Ureter (tissue), 1 donor: Measurements from ENCODE around the gene OPN1LW. TPM values are rescaled to one million over a fixed set of nuclear protein-coding genes. Genes with fewer than 3 reads are reported as not detected.

Experiments used
- total RNA-seq: library from RNA; stranded (reverse); gene quantifications from one replicate; pipeline ENCODE4 v1.2.4, GENCODE V29; 2023
- donor health status: DM: yes; HTN: yes; CAD: no.

The OPN1LW gene
- total RNA-seq, 1 donor from 2014 or later, result not detected

Other genes with a start within 250 kb of the OPN1LW start
- gene AVPR2, start 239.6 kb upstream of the OPN1LW start, total RNA-seq, result 2.3 TPM
- 43.7 TPM for gene ARHGAP4, start 218.0 kb upstream of the OPN1LW start, total RNA-seq
- 83.7 TPM for gene NAA10, start 209.2 kb upstream of the OPN1LW start, total RNA-seq
- 7.4 TPM for gene RENBP, start 199.6 kb upstream of the OPN1LW start, total RNA-seq
- gene HCFC1, start 172.4 kb upstream of the OPN1LW start, total RNA-seq, result 73.9 TPM
- gene TMEM187, start 171.5 kb upstream of the OPN1LW start, total RNA-seq, result 12.8 TPM
- 103 TPM for gene IRAK1, start 124.3 kb upstream of the OPN1LW start, total RNA-seq
- 105 TPM for gene MECP2, start 46.5 kb upstream of the OPN1LW start, total RNA-seq
- not detected for gene OPN1MW, start 38.4 kb downstream of the OPN1LW start, total RNA-seq
- not detected for gene OPN1MW2, start 75.5 kb downstream of the OPN1LW start, total RNA-seq
- not detected for gene OPN1MW3, start 113.3 kb downstream of the OPN1LW start, total RNA-seq
- not detected for gene TEX28, start 150.9 kb downstream of the OPN1LW start, total RNA-seq
- not detected for gene TKTL1, start 151.6 kb downstream of the OPN1LW start, total RNA-seq
- 2,361 TPM for gene FLNA, start 230.4 kb downstream of the OPN1LW start, total RNA-seq
- gene EMD, start 235.1 kb downstream of the OPN1LW start, total RNA-seq, result 80.4 TPM